Nephron progenitor cell (in vitro differentiated cells): ENCODE data around the gene ZDHHC11.

Experiments
- DNase-seq: peaks from one replicate; pipeline ENCODE4 v3.0.0; 2021
- H3K27ac Mint-ChIP-seq: 2 replicates; pipeline ENCODE4 v1.8.0; 2021; ENCODE audit warnings: mild to moderate bottlenecking, moderate library complexity, mixed read lengths
- H3K27me3 Mint-ChIP-seq: 2 replicates; pipeline ENCODE4 v1.8.0; 2021; ENCODE audit warnings: mild to moderate bottlenecking, low read depth, mixed read lengths; ENCODE audit not compliant: poor library complexity
- H3K36me3 Mint-ChIP-seq: 2 replicates; pipeline ENCODE4 v1.8.0; 2021; ENCODE audit warnings: low read depth, mixed read lengths
- H3K4me1 Mint-ChIP-seq: 2 replicates; pipeline ENCODE4 v1.8.0; 2021; ENCODE audit warnings: mixed read lengths
- H3K4me3 Mint-ChIP-seq: 2 replicates; pipeline ENCODE4 v1.8.0; 2021; ENCODE audit warnings: mild to moderate bottlenecking, moderate library complexity, mixed read lengths
- H3K9me3 Mint-ChIP-seq: 2 replicates; pipeline ENCODE4 v1.8.0; 2021; ENCODE audit warnings: mild to moderate bottlenecking, moderate library complexity, mixed read lengths
- TF ChIP-seq, protein P1 (sequence below): fragments of 200-600 bp; sonication (generic); IDR thresholded peaks from 2 replicates; pipeline ENCODE4 v1.5.0; 2021; ENCODE audit warnings: antibody characterized with exemption

The ZDHHC11 gene

DNA sequence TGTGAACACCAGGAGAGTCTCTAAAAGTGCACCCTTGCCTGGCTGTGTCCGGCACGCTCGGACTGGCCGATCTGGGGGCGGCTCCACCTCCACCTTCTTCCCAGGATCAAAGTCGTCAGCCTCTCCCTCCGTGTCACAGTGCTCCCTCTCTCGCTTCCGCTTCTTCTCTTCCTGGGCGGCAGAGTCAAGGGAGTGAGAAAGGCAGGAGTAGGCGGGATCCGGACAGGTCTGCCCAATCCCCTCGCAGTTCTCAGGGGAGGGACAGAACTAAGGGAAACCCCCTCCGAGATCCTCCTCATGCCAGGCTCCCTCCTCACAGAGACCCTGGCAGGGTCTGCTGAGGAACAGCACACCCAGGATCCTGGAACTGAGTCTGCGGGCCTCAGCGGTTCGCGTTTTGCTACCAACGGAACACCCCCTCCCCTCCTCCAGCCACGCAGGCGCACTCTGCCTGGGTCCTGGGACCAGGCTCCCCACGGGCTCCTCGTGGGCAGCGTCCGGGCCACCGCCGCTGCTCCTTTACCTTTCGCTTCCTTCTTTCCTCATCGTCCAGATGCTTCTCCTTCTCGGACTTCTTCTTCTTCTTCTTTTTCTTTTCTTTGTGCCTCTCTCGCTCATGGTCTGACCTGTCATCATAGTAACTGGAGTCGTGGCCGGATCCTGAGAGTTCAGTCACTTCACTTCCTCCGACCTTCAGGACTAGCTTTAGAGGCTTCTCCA is 40.5 kb upstream of the ZDHHC11 start:
- peak; percentile 27 for DNase-seq
- Mint-ChIP-seq H3K9me3 (no peaks in the 10 kb centered on the region), H3K4me3 (peak overlapping the region; percentile 84), H3K27ac (peak overlapping the region; percentile 86), H3K27me3 (no peaks in the 10 kb centered on the region), H3K4me1 (peaks cover 26% of the 10 kb centered on the region), H3K36me3 (peaks cover 49% of the 10 kb centered on the region)
- TF ChIP-seq, protein P1, sequence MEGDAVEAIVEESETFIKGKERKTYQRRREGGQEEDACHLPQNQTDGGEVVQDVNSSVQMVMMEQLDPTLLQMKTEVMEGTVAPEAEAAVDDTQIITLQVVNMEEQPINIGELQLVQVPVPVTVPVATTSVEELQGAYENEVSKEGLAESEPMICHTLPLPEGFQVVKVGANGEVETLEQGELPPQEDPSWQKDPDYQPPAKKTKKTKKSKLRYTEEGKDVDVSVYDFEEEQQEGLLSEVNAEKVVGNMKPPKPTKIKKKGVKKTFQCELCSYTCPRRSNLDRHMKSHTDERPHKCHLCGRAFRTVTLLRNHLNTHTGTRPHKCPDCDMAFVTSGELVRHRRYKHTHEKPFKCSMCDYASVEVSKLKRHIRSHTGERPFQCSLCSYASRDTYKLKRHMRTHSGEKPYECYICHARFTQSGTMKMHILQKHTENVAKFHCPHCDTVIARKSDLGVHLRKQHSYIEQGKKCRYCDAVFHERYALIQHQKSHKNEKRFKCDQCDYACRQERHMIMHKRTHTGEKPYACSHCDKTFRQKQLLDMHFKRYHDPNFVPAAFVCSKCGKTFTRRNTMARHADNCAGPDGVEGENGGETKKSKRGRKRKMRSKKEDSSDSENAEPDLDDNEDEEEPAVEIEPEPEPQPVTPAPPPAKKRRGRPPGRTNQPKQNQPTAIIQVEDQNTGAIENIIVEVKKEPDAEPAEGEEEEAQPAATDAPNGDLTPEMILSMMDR = no peak

DNA sequence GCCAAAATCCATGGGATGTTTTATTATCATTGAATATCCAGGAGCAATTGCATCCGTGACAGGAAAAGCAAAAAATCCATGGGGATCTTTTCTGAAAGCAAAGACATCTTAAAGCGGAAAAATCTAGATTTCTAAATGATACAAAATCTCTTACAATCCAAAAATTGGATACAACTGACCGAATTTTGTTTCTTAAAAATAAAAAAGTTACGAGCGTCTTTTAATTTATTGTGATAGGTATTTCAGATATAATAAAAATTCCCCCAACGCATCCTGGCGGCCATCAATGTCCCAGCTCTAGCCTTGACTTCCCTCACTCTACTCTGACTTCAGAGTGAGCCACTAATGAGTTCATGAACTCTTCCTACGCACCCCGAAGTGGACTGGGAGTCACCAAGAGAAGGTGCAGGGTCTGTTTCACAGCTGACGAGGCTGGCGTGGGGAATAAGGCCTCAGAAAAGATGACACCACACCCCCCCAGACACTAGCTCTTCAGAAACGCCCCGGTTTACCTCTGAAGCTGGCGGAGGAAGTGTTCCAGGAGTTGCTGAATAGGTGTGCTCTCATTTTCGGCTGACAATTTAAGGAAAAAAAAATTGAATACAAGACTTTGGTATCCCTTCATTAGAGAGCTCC is 38.4 kb upstream of the ZDHHC11 start:
- no peak for DNase-seq
- no peak overlapping the region for H3K27ac Mint-ChIP-seq
- H3K4me1 Mint-ChIP-seq = peaks cover 25% of the 10 kb centered on the region
- H3K9me3 Mint-ChIP-seq = no peaks in the 10 kb centered on the region
- peaks cover 62% of the 10 kb centered on the region for H3K36me3 Mint-ChIP-seq
- H3K4me3 Mint-ChIP-seq = no peak overlapping the region
- no peaks in the 10 kb centered on the region for H3K27me3 Mint-ChIP-seq
- TF ChIP-seq, protein P1 = no peak

DNA sequence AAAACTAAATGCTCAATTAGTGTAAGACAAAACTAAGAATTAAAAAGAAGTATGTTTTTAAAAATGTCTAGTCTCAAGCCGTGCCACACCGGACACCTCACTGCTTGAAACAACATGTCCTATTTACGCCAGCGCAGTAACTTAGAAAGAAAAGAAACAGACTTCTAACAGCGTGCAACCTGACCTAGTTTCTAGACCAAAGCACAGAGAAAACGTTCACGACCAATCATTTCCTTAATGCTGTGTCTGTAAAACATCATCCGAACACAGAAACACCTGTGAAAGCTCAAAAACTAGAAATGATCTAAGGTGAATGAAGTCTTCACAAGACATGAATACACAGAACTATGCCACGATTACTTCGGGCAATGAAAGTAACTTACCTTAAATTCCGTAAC is 37.9 kb upstream of the ZDHHC11 start:
- DNase-seq = no peak
- H3K27ac Mint-ChIP-seq = no peak overlapping the region
- no peaks in the 10 kb centered on the region for H3K27me3 Mint-ChIP-seq

DNA sequence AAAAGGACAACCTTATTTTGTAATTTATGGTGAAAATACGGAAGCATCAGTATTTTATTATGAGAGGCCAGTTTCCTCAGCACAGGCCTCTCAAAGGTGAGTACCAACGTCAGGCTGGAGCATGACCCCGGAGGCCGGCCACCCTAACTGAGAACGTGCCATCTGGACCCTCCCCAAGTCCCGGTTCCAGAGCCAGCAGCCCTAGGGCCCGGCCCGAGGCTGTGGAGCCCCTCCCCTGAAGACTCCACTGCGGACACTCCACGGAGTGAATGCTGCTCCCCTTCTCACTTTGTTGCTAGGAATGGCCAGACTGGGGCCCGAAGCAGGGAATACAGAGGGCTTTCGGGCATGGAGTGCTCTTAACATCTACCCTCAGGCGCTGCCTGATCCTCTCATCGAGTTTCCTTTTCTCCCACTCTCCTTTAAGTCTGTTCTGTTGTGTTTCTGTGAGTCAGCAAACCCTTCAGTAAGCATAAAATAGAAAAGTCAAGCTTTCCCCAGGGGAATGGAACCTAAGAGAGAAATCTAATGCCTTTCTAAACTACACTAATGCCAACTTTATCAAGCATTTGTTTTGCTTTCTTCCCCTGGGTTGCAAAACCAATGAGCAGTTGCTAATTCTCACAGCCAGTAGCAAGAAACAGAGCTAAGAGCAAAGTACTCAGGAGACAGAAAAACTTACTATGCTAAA is 37.3 kb upstream of the ZDHHC11 start:
- no peaks in the 10 kb centered on the region for H3K27me3 Mint-ChIP-seq
- DNase-seq = no peak
- no peaks in the 10 kb centered on the region for H3K9me3 Mint-ChIP-seq
- TF ChIP-seq, protein P1 = no peak
- H3K36me3 Mint-ChIP-seq = peaks cover 73% of the 10 kb centered on the region
- peaks cover 16% of the 10 kb centered on the region for H3K4me1 Mint-ChIP-seq
- no peak overlapping the region for H3K27ac Mint-ChIP-seq
- H3K4me3 Mint-ChIP-seq = no peak overlapping the region

More for the DNA sequence above, 37.9 kb upstream of the ZDHHC11 start:
- Mint-ChIP-seq H3K9me3 (no peaks in the 10 kb centered on the region), H3K4me3 (no peak overlapping the region), H3K4me1 (peaks cover 20% of the 10 kb centered on the region), H3K36me3 (peaks cover 68% of the 10 kb centered on the region)
- TF ChIP-seq, protein P1 = no peak

DNA sequence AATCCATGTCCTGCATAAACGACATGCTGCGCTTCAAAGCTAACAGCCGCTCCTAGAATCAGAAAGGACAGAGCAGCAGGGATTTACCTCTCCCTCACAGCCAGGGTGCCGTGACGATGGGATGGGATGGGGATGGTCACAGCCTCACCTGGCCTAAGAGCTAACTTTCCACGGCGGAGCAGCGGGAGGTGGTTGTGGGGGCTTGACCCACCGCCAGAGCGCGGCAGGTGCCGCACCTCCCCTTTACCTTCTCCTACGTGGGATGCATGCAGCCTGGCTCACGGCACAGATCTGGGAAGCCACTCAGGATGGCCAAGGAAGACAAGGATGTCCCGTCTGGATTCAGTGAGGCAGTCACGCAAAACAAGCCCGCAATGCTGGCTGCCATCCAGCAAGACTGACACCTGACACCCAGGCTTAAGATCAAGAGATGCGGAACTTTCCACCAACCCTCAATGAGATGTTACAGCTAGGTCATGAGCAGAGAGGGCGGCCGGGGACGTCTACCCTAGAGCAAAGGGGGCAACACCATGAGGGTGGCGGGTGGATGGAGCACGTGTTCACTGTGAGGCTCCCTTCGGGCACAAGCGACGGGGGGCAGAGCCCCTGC is 36.0 kb upstream of the ZDHHC11 start:
- Mint-ChIP-seq H3K4me3 (no peak overlapping the region), H3K27ac (peak overlapping the region; percentile 71), H3K9me3 (no peaks in the 10 kb centered on the region), H3K36me3 (peaks cover 86% of the 10 kb centered on the region), H3K27me3 (no peaks in the 10 kb centered on the region), H3K4me1 (peaks cover 14% of the 10 kb centered on the region)
- no peak for DNase-seq
- TF ChIP-seq, protein P1 = no peak
